Parathyroid adenoma (tissue), 2 donors: ENCODE measurements around the gene SNRPB.

Experiments used
- H2AFZ ChIP-seq: fragments of 300-600 bp; sonication (generic); one replicate; pipeline ENCODE4 v1.7.0; 2017; ENCODE audit warnings: antibody characterized with exemption, mild to moderate bottlenecking
- H3K27ac ChIP-seq: fragments of 300-600 bp; sonication (generic); one replicate; pipeline ENCODE4 v1.7.0; 2017
- H3K27me3 ChIP-seq: fragments of 300-600 bp; sonication (generic); one replicate; pipeline ENCODE4 v1.7.0; 2017; ENCODE audit warnings: low read length; ENCODE audit not compliant: control insufficient read depth, insufficient read depth
- H3K36me3 ChIP-seq: fragments of 300-600 bp; sonication (generic); one replicate; pipeline ENCODE4 v1.7.0; 2017; ENCODE audit warnings: low read length; ENCODE audit not compliant: control insufficient read depth, insufficient read depth
- H3K4me1 ChIP-seq: fragments of 300-600 bp; sonication (generic); one replicate; pipeline ENCODE4 v1.7.0; 2017; ENCODE audit warnings: control low read depth
- H3K4me2 ChIP-seq: fragments of 300-600 bp; sonication (generic); one replicate; pipeline ENCODE4 v1.7.0; 2017; ENCODE audit warnings: low read length
- H3K4me3 ChIP-seq: fragments of 300-600 bp; sonication (generic); one replicate; pipeline ENCODE4 v1.7.0; 2017; ENCODE audit warnings: low read depth, low read length
- H3K79me2 ChIP-seq: fragments of 300-600 bp; sonication (generic); one replicate; pipeline ENCODE4 v1.7.0; 2017; ENCODE audit warnings: control low read depth
- H3K9ac ChIP-seq: fragments of 300-600 bp; sonication (generic); one replicate; pipeline ENCODE4 v1.7.0; 2017; ENCODE audit warnings: mild to moderate bottlenecking
- H3K9me3 ChIP-seq: fragments of 300-600 bp; sonication (generic); one replicate; pipeline ENCODE4 v1.7.0; 2017; ENCODE audit warnings: low read length; ENCODE audit not compliant: control insufficient read depth
- TF ChIP-seq, protein P1 (sequence below): fragments of 300-600 bp; sonication (generic); IDR thresholded peaks from one replicate; pipeline ENCODE4 v1.7.0; 2017; ENCODE audit warnings: antibody characterized with exemption, mild to moderate bottlenecking
- donor health status: primary hyperparathyroidism.

Gene SNRPB

GRCh38 chr20:2470423-2471193 lies at the start of gene SNRPB:
Gene SNRPB (minus strand): TSS chr20:2470789. CDS start chr20:2470690, 99 bp downstream.
- Histone ChIP-seq H3K79me2 (peaks cover 18% of the 10 kb centered on the region), H3K4me2 (peak within 1 kb of the TSS; percentile 92), H3K9me3 (no peaks in the 10 kb centered on the region), H3K4me3 (peak within 1 kb of the TSS; percentile 85), H3K9ac (peak within 1 kb of the TSS; percentile 73), H3K27me3 (no peaks in the 10 kb centered on the region), H2AFZ (peak within 1 kb of the TSS; percentile 98), H3K27ac (peak within 1 kb of the TSS; percentile 91), H3K36me3 (no peaks in the 10 kb centered on the region), H3K4me1 (peaks cover 4% of the 10 kb centered on the region)
- TF ChIP-seq, protein P1, sequence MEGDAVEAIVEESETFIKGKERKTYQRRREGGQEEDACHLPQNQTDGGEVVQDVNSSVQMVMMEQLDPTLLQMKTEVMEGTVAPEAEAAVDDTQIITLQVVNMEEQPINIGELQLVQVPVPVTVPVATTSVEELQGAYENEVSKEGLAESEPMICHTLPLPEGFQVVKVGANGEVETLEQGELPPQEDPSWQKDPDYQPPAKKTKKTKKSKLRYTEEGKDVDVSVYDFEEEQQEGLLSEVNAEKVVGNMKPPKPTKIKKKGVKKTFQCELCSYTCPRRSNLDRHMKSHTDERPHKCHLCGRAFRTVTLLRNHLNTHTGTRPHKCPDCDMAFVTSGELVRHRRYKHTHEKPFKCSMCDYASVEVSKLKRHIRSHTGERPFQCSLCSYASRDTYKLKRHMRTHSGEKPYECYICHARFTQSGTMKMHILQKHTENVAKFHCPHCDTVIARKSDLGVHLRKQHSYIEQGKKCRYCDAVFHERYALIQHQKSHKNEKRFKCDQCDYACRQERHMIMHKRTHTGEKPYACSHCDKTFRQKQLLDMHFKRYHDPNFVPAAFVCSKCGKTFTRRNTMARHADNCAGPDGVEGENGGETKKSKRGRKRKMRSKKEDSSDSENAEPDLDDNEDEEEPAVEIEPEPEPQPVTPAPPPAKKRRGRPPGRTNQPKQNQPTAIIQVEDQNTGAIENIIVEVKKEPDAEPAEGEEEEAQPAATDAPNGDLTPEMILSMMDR = no peak

DNA sequence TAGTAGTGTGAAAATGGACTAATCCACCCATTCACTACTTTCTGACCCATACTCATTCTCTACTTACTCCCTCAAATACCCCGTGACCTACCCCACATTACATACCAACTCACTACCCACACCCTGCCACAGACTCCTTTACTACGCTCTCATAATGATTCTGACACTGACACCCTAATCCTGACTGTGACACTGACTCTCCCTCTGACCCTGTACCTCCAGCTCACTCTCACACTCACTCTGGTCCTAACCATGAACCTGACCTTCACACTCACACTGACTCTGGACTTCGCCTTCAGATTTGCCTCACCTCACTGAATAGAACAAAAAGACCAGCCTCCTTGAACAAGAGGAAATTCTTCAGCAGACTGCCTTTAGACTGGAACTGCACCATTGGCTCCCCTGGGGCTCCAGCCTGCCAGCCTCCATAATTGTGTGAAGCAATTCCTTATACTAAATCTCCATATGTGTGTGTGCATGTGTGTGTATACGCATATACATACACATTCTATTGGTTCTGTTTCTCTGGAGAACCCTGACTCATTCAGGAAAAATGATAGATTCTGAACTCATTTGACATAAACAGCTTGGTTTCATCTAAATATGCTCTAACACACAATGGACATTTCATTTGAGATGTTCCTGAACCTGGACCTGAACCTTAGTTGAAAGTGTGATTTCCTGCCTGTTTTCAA lies 48.7 kb upstream of the SNRPB start:
- no peak overlapping the region for H3K4me2 ChIP-seq
- no peaks in the 10 kb centered on the region for H3K36me3 ChIP-seq
- no peak overlapping the region for H3K9ac ChIP-seq
- no peak overlapping the region for H3K27ac ChIP-seq
- no peaks in the 10 kb centered on the region for H3K4me1 ChIP-seq
- no peak overlapping the region for H2AFZ ChIP-seq
- no peak overlapping the region for H3K4me3 ChIP-seq
- TF ChIP-seq, protein P1 = no peak
- H3K27me3 ChIP-seq = no peaks in the 10 kb centered on the region
- H3K79me2 ChIP-seq = no peaks in the 10 kb centered on the region
- H3K9me3 ChIP-seq = no peaks in the 10 kb centered on the region

- Histone ChIP-seq H3K9ac (no peak overlapping the region), H3K4me2 (no peak overlapping the region), H3K27ac (no peak overlapping the region), H3K27me3 (no peaks in the 10 kb centered on the region), H2AFZ (no peak overlapping the region), H3K4me1 (no peaks in the 10 kb centered on the region), H3K9me3 (no peaks in the 10 kb centered on the region), H3K4me3 (no peak overlapping the region), H3K79me2 (no peaks in the 10 kb centered on the region), H3K36me3 (no peaks in the 10 kb centered on the region)
- TF ChIP-seq, protein P1 = no peak
These were observed 48.0 kb upstream of the SNRPB start for GRCh38 chr20:2518558-2518957.

- Histone ChIP-seq H3K27me3 (no peaks in the 10 kb centered on the region), H3K9ac (no peak overlapping the region), H3K9me3 (no peaks in the 10 kb centered on the region), H3K4me1 (no peaks in the 10 kb centered on the region), H3K4me3 (no peak overlapping the region), H3K27ac (no peak overlapping the region), H3K79me2 (no peaks in the 10 kb centered on the region), H2AFZ (no peak overlapping the region), H3K36me3 (no peaks in the 10 kb centered on the region), H3K4me2 (no peak overlapping the region)
- TF ChIP-seq, protein P1 = no peak
These were observed 47.5 kb upstream of the SNRPB start for GRCh38 chr20:2518096-2518495.
